Keratinocyte (primary cell): ENCODE data around the gene PPP2R5B. TPM values are rescaled to one million over a fixed set of nuclear protein-coding genes. Genes with fewer than 3 reads are reported as not detected.

Experiments
- DNase-seq: peaks from one replicate; pipeline ENCODE4 v3.0.0-alpha.2; 2011; ENCODE audit warnings: low read depth, missing footprints, low spot score
- FAIRE-seq: peaks from 2 replicates; lab custom pipeline; 2011; peaks lifted over from hg19 to GRCh38; lab: Jason Lieb, UNC
- H2AFZ ChIP-seq: 2 replicates; pipeline ENCODE4 v1.6.0; 2012; ENCODE audit warnings: low read length, control low read depth, inconsistent platforms; ENCODE audit not compliant: control insufficient read depth
- H3K27ac ChIP-seq: 2 replicates; pipeline ENCODE4 v1.5.1; 2011; ENCODE audit warnings: low read length; ENCODE audit not compliant: control insufficient read depth, insufficient read depth
- H3K27me3 ChIP-seq: 3 replicates; pipeline ENCODE4 v1.6.0; 2011; ENCODE audit warnings: low read length; ENCODE audit not compliant: control insufficient read depth, insufficient read depth; ENCODE audit errors: extremely low read depth
- H3K36me3 ChIP-seq, 2 experiments: 2 replicates in 1 of 2; 3 replicates in 1 of 2; pipeline ENCODE4 v1.5.1; 2011; ENCODE audit warnings: low read length in 2 of 2, mild to moderate bottlenecking in 1 of 2; ENCODE audit not compliant: control insufficient read depth in 2 of 2, insufficient read depth in 2 of 2; ENCODE audit errors: extremely low read depth in 1 of 2
- H3K4me1 ChIP-seq: 3 replicates; pipeline ENCODE4 v1.5.1; 2011; ENCODE audit warnings: low read length; ENCODE audit not compliant: control insufficient read depth, insufficient read depth; ENCODE audit errors: extremely low read depth
- H3K4me2 ChIP-seq: 3 replicates; pipeline ENCODE4 v1.6.0; 2011; ENCODE audit warnings: low read depth, low read length; ENCODE audit not compliant: control insufficient read depth, insufficient read depth; ENCODE audit errors: extremely low read depth
- H3K4me3 ChIP-seq, 3 experiments: fragments of 200-600 bp in 1 of 3; sonication (generic) in 1 of 3; 2 replicates in 2 of 3; 3 replicates in 1 of 3; pipeline ENCODE4 v1.5.1; 2011 to 2016; ENCODE audit warnings: low read length in 3 of 3, mild to moderate bottlenecking in 3 of 3, control low read depth in 2 of 3, inconsistent platforms in 1 of 3, low read depth in 1 of 3, mixed read lengths in 1 of 3, mixed run types in 1 of 3, moderate library complexity in 1 of 3; ENCODE audit not compliant: control insufficient read depth in 2 of 3, insufficient read depth in 2 of 3; ENCODE audit errors: extremely low read depth in 1 of 3
- H3K79me2 ChIP-seq: 2 replicates; pipeline ENCODE4 v1.6.0; 2012; ENCODE audit warnings: low read length; ENCODE audit not compliant: control insufficient read depth, insufficient read depth
- H3K9ac ChIP-seq: 3 replicates; pipeline ENCODE4 v1.6.0; 2011; ENCODE audit warnings: low read length; ENCODE audit not compliant: control insufficient read depth, insufficient read depth; ENCODE audit errors: extremely low read depth
- H3K9me1 ChIP-seq: 3 replicates; pipeline ENCODE4 v1.6.0; 2011; ENCODE audit warnings: low read length; ENCODE audit not compliant: control insufficient read depth, insufficient read depth; ENCODE audit errors: extremely low read depth
- H3K9me3 ChIP-seq: 2 replicates; pipeline ENCODE4 v1.5.1; 2012; ENCODE audit warnings: low read depth, low read length; ENCODE audit not compliant: control insufficient read depth
- H4K20me1 ChIP-seq: 3 replicates; pipeline ENCODE4 v1.6.0; 2011; ENCODE audit warnings: low read length; ENCODE audit not compliant: control insufficient read depth, insufficient read depth; ENCODE audit errors: extremely low read depth
- CTCF ChIP-seq, 3 experiments: IDR thresholded peaks in 1 of 3; conservative IDR thresholded peaks in 1 of 3; optimal IDR thresholded peaks in 1 of 3; 2 replicates in 2 of 3; 3 replicates in 1 of 3; pipeline versions ENCODE3 to v1.5.1; 2011; ENCODE audit warnings: low read length in 3 of 3, mild to moderate bottlenecking in 3 of 3, moderate library complexity in 2 of 3, control low read depth in 1 of 3, inconsistent platforms in 1 of 3; ENCODE audit not compliant: insufficient read depth in 2 of 3; ENCODE audit errors: extremely low read depth in 1 of 3
- EZH2 ChIP-seq: IDR thresholded peaks from one replicate; pipeline ENCODE4 v1.6.1; 2012; ENCODE audit warnings: inconsistent platforms, mild to moderate bottlenecking, low read length, moderate library complexity
- dilution Hi-C: fragments of 300-500 bp; cut with MboI; formaldehyde crosslinking; loops from one replicate; pipeline ENCODE4 v1.7.0; 2020; ENCODE audit warnings: low sequenced_read_pairs; ENCODE audit not compliant: extremely low pct_ligation_motif_present
- polyA plus RNA-seq, 5 experiments: library from polyadenylated mRNA; depleted of rRNA in 3 of 5; stranded (reverse) in 3 of 5; stranded (forward) in 1 of 5; unstranded in 1 of 5; fragments of >200 nt; gene quantifications; 1 replicate in 1 of 5; 2 replicates in 3 of 5; 3 replicates in 1 of 5; pipeline versions ENCODE4 v1.2.1 to v1.2.3, GENCODE V29; 2011 to 2012; ENCODE audit warnings: missing spikeins in 2 of 5, low read depth in 1 of 5, low replicate concordance in 1 of 5

The PPP2R5B gene
- polyA plus RNA-seq, 1 donor (not counting 4 experiments of a cell fraction or from before 2014, with no cell fraction given), result 16.4 TPM

GRCh38 chr11:64934682-64935358, 10.3 kb downstream of the PPP2R5B start:
- H3K36me3 ChIP-seq, result peaks cover 12 to 26% of the 10 kb centered on the region in 2 experiments
- no peaks in the 10 kb centered on the region for H3K79me2 ChIP-seq
- no peak overlapping the region for H3K9ac ChIP-seq
- H3K9me1 ChIP-seq, result no peaks in the 10 kb centered on the region
- H3K4me2 ChIP-seq, result no peak overlapping the region
- H3K4me3 ChIP-seq, result no peak overlapping the region
- no peak overlapping the region for H2AFZ ChIP-seq
- H3K27ac ChIP-seq, result no peak overlapping the region
- dilution Hi-C loops, result no loop called here
- TF ChIP-seq CTCF (optimal IDR thresholded peaks at IDR 0.05 in 1 of 3, IDR thresholded peaks at IDR 0.05 in 1 of 3, conservative IDR thresholded peaks at IDR 0.05 in 1 of 3; ENCODE audit: extremely low read depth in 1 of 3, insufficient read depth in 2 of 3, low read length in 3 of 3) (no peak), EZH2 (no peak)
- no peaks in the 10 kb centered on the region for H4K20me1 ChIP-seq
- DNase-seq, result no peak
- H3K4me1 ChIP-seq, result peaks cover 2% of the 10 kb centered on the region
- no peaks in the 10 kb centered on the region for H3K27me3 ChIP-seq
- FAIRE-seq, result no peak
- no peaks in the 10 kb centered on the region for H3K9me3 ChIP-seq

GRCh38 chr11:64935359-64936081, 11.0 kb downstream of the PPP2R5B start, which contains the start of gene GPHA2:
Gene GPHA2 (minus strand): TSS chr11:64935893. CDS start chr11:64935460, 433 bp downstream.
- H3K4me3 ChIP-seq, result no peak within 1 kb of the TSS
- no peak within 1 kb of the TSS for H2AFZ ChIP-seq
- H3K4me1 ChIP-seq, result peaks cover 2% of the 10 kb centered on the region
- FAIRE-seq (no peak), DNase-seq (no peak)
- no peak within 1 kb of the TSS for H3K9ac ChIP-seq
- no peaks in the 10 kb centered on the region for H4K20me1 ChIP-seq
- no peaks in the 10 kb centered on the region for H3K79me2 ChIP-seq
- no peak within 1 kb of the TSS for H3K27ac ChIP-seq
- H3K36me3 ChIP-seq, result peaks cover 9 to 21% of the 10 kb centered on the region in 2 experiments
- TF ChIP-seq CTCF (optimal IDR thresholded peaks at IDR 0.05 in 1 of 3, IDR thresholded peaks at IDR 0.05 in 1 of 3, conservative IDR thresholded peaks at IDR 0.05 in 1 of 3; ENCODE audit: extremely low read depth in 1 of 3, insufficient read depth in 2 of 3, low read length in 3 of 3) (no peak), EZH2 (no peak)
- no peaks in the 10 kb centered on the region for H3K27me3 ChIP-seq
- H3K9me3 ChIP-seq, result no peaks in the 10 kb centered on the region
- no peak within 1 kb of the TSS for H3K4me2 ChIP-seq
- dilution Hi-C loops, result no loop called here
- H3K9me1 ChIP-seq, result no peaks in the 10 kb centered on the region
